ENCODE results near the gene DMRTA1. TPM values are rescaled to one million over a fixed set of nuclear protein-coding genes. Genes with fewer than 3 reads are reported as not detected.
A peak's percentile ranks its signal among the peaks of the same experiment; 100 is the strongest.
"Not testable (repeated sequence)": the region's sequence is repeated elsewhere in the genome, so short reads cannot be mapped to it uniquely, and the experiment has no call there.

DMRTA1 gene
- total RNA-seq (2014; rRNA removed; shearing (Covaris generic)), result 0.25 and 1.1 TPM in 2 replicates

GRCh38 chr9:22446589-22446949 lies at the start of gene DMRTA1:
TSS of gene DMRTA1 (plus strand) at chr9:22446824. CDS start at chr9:22447066, 242 bp downstream.
- Histone ChIP-seq H3K9me3 (replicated peaks) (no peaks in the 10 kb centered on the region), H3K4me1 (replicated peaks) (peaks cover 6% of the 10 kb centered on the region; the same call in 1 of the 2 replicates), H3K27ac (no peak within 1 kb of the TSS), H3K36me3 (no peaks in the 10 kb centered on the region), H3K27me3 (replicated peaks) (no peaks in the 10 kb centered on the region), H3K4me3 (peak within 1 kb of the TSS; percentile 57)
- peak in 1 of 2 experiments; percentile 62 for DNase-seq (ENCODE audit: low read depth in 1 of 2, low spot score in 2 of 2)

GRCh38 chr9:22401671-22402070 lies 45.0 kb upstream of the DMRTA1 start:
- DNase-seq (ENCODE audit: low read depth in 1 of 2, low spot score in 2 of 2), result no peak
- H3K4me1 ChIP-seq (replicated peaks), result no peaks in the 10 kb centered on the region
- H3K9me3 ChIP-seq (replicated peaks), result no peaks in the 10 kb centered on the region
- no peaks in the 10 kb centered on the region for H3K36me3 ChIP-seq
- H3K27ac ChIP-seq, result no peak overlapping the region
- no peaks in the 10 kb centered on the region for H3K27me3 ChIP-seq (replicated peaks)
- H3K4me3 ChIP-seq, result no peak overlapping the region

GRCh38 chr9:22405869-22406659 lies 40.6 kb upstream of the DMRTA1 start:
- Histone ChIP-seq H3K4me3 (no peak overlapping the region), H3K27ac (no peak overlapping the region), H3K9me3 (replicated peaks) (no peaks in the 10 kb centered on the region), H3K4me1 (replicated peaks) (no peaks in the 10 kb centered on the region), H3K27me3 (replicated peaks) (no peaks in the 10 kb centered on the region), H3K36me3 (no peaks in the 10 kb centered on the region)
- no peak for DNase-seq (ENCODE audit: low read depth in 1 of 2, low spot score in 2 of 2)

- Histone ChIP-seq H3K4me1 (replicated peaks) (no peaks in the 10 kb centered on the region), H3K4me3 (no peak overlapping the region), H3K27ac (no peak overlapping the region), H3K9me3 (replicated peaks) (no peaks in the 10 kb centered on the region), H3K27me3 (replicated peaks) (no peaks in the 10 kb centered on the region), H3K36me3 (no peaks in the 10 kb centered on the region)
- DNase-seq (ENCODE audit: low read depth in 1 of 2, low spot score in 2 of 2), result no peak
Observed at GRCh38 chr9:22413884-22414283, 32.7 kb upstream of the DMRTA1 start.

GRCh38 chr9:22415941-22416691 lies 30.5 kb upstream of the DMRTA1 start:
- Histone ChIP-seq H3K27ac (no peak overlapping the region), H3K4me3 (no peak overlapping the region), H3K27me3 (replicated peaks) (no peaks in the 10 kb centered on the region), H3K4me1 (replicated peaks) (no peaks in the 10 kb centered on the region), H3K36me3 (no peaks in the 10 kb centered on the region), H3K9me3 (replicated peaks) (no peaks in the 10 kb centered on the region)
- no peak for DNase-seq (ENCODE audit: low read depth in 1 of 2, low spot score in 2 of 2)

GRCh38 chr9:22416692-22417060 lies 29.9 kb upstream of the DMRTA1 start:
- DNase-seq (ENCODE audit: low read depth in 1 of 2, low spot score in 2 of 2), result no peak
- no peak overlapping the region for H3K27ac ChIP-seq

GRCh38 chr9:22423566-22423965 lies 23.1 kb upstream of the DMRTA1 start:
- H3K9me3 ChIP-seq (replicated peaks), result no peaks in the 10 kb centered on the region
- DNase-seq (ENCODE audit: low read depth in 1 of 2, low spot score in 2 of 2), result no peak
- no peak overlapping the region for H3K27ac ChIP-seq
- H3K4me3 ChIP-seq, result no peak overlapping the region
- H3K4me1 ChIP-seq (replicated peaks), result no peaks in the 10 kb centered on the region
- H3K36me3 ChIP-seq, result no peaks in the 10 kb centered on the region
- no peaks in the 10 kb centered on the region for H3K27me3 ChIP-seq (replicated peaks)

More at GRCh38 chr9:22416692-22417060, 29.9 kb upstream of the DMRTA1 start:
- H3K36me3 ChIP-seq, result no peaks in the 10 kb centered on the region
- H3K9me3 ChIP-seq (replicated peaks), result no peaks in the 10 kb centered on the region
- H3K4me1 ChIP-seq (replicated peaks), result no peaks in the 10 kb centered on the region
- no peak overlapping the region for H3K4me3 ChIP-seq
- H3K27me3 ChIP-seq (replicated peaks), result no peaks in the 10 kb centered on the region

GRCh38 chr9:22424616-22425015 lies 22.0 kb upstream of the DMRTA1 start:
- no peaks in the 10 kb centered on the region for H3K4me1 ChIP-seq (replicated peaks)
- H3K27me3 ChIP-seq (replicated peaks), result no peaks in the 10 kb centered on the region
- H3K36me3 ChIP-seq, result no peaks in the 10 kb centered on the region
- DNase-seq (ENCODE audit: low read depth in 1 of 2, low spot score in 2 of 2), result no peak
- no peak overlapping the region for H3K4me3 ChIP-seq
- H3K9me3 ChIP-seq (replicated peaks), result no peaks in the 10 kb centered on the region
- no peak overlapping the region for H3K27ac ChIP-seq

GRCh38 chr9:22425551-22425950 lies 21.1 kb upstream of the DMRTA1 start:
- H3K4me1 ChIP-seq (replicated peaks), result no peaks in the 10 kb centered on the region
- H3K27ac ChIP-seq, result no peak overlapping the region
- no peak for DNase-seq (ENCODE audit: low read depth in 1 of 2, low spot score in 2 of 2)
- H3K36me3 ChIP-seq, result no peaks in the 10 kb centered on the region
- H3K9me3 ChIP-seq (replicated peaks), result no peaks in the 10 kb centered on the region
- H3K4me3 ChIP-seq, result no peak overlapping the region
- no peaks in the 10 kb centered on the region for H3K27me3 ChIP-seq (replicated peaks)

GRCh38 chr9:22427226-22427880 lies 19.3 kb upstream of the DMRTA1 start:
- no peak for DNase-seq (ENCODE audit: low read depth in 1 of 2, low spot score in 2 of 2)
- Histone ChIP-seq H3K27me3 (replicated peaks) (no peaks in the 10 kb centered on the region), H3K36me3 (no peaks in the 10 kb centered on the region), H3K4me3 (no peak overlapping the region), H3K9me3 (replicated peaks) (no peaks in the 10 kb centered on the region), H3K4me1 (replicated peaks) (no peaks in the 10 kb centered on the region), H3K27ac (no peak overlapping the region)

GRCh38 chr9:22433691-22434090 lies 12.9 kb upstream of the DMRTA1 start:
- no peak overlapping the region for H3K27ac ChIP-seq
- no peak for DNase-seq (ENCODE audit: low read depth in 1 of 2, low spot score in 2 of 2)
- no peaks in the 10 kb centered on the region for H3K36me3 ChIP-seq
- H3K4me3 ChIP-seq, result no peak overlapping the region
- H3K27me3 ChIP-seq (replicated peaks), result no peaks in the 10 kb centered on the region
- H3K4me1 ChIP-seq (replicated peaks), result no peaks in the 10 kb centered on the region
- H3K9me3 ChIP-seq (replicated peaks), result no peaks in the 10 kb centered on the region

- H3K27ac ChIP-seq; H3K9me3 ChIP-seq (replicated peaks); H3K27me3 ChIP-seq (replicated peaks); H3K36me3 ChIP-seq; DNase-seq (ENCODE audit: low read depth in 1 of 2, low spot score in 2 of 2); H3K4me3 ChIP-seq; H3K4me1 ChIP-seq (replicated peaks): not testable (repeated sequence)
Observed at GRCh38 chr9:22435252-22435651, 11.4 kb upstream of the DMRTA1 start.

- H3K4me3 ChIP-seq; H3K9me3 ChIP-seq (replicated peaks); DNase-seq (ENCODE audit: low read depth in 1 of 2, low spot score in 2 of 2); H3K4me1 ChIP-seq (replicated peaks); H3K27me3 ChIP-seq (replicated peaks); H3K36me3 ChIP-seq; H3K27ac ChIP-seq: not testable (repeated sequence)
Observed at GRCh38 chr9:22437461-22438067, 9.1 kb upstream of the DMRTA1 start.

- H3K27ac ChIP-seq, result no peak overlapping the region
- H3K4me3 ChIP-seq, result no peak overlapping the region
- H3K27me3 ChIP-seq (replicated peaks), result no peaks in the 10 kb centered on the region
- H3K9me3 ChIP-seq (replicated peaks), result no peaks in the 10 kb centered on the region
- DNase-seq (ENCODE audit: low read depth in 1 of 2, low spot score in 2 of 2), result no peak
- no peaks in the 10 kb centered on the region for H3K36me3 ChIP-seq
- no peaks in the 10 kb centered on the region for H3K4me1 ChIP-seq (replicated peaks)
Observed at GRCh38 chr9:22440841-22441240, 5.8 kb upstream of the DMRTA1 start.

All from SJSA1 (cell line).